AG20443 (cell line): ENCODE results near the gene TRPC4AP.

Source experiments
- DNase-seq: peaks from one replicate; pipeline ENCODE4 v3.0.0; 2012; ENCODE audit warnings: low spot score, mixed read lengths

The TRPC4AP gene

GRCh38 chr20:34970193-34970840 lies 122.3 kb downstream of the TRPC4AP start:
- DNase-seq = no peak

DNA sequence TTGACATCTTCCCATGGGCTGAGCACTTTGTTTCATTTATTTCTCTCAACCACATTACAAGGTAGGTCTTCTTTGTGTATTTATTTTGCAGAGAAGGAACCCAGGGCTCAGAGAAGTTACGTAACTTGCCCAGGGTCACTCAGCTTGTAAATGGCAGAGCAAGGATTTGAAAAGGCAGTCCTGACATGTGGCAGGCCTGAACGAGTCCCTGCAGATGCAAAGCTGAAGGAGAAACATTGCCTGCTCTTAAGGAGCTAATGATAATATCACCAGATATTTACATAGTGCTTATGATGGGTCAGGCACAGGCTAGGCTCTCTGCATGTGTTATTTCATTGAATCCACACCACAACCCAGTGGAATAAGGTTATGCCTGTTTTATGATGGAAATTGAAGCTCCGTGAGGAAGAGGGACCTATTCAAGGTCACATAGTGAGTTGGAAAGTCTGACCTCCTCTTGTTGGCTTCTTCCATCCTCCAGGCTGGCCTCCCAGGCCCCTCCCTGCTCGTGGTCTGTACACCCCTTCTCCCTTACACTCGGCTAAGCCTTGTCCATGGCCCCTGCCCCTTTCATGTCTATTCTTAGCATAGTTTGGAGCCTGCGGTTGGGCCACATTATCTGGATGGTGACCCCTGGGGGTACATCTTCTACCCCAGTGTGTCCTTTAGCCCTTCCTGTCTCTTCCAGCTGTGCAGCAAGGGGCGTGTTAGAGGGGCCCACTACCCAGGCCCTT lies 124.4 kb downstream of the TRPC4AP start:
- no peak for DNase-seq

DNA sequence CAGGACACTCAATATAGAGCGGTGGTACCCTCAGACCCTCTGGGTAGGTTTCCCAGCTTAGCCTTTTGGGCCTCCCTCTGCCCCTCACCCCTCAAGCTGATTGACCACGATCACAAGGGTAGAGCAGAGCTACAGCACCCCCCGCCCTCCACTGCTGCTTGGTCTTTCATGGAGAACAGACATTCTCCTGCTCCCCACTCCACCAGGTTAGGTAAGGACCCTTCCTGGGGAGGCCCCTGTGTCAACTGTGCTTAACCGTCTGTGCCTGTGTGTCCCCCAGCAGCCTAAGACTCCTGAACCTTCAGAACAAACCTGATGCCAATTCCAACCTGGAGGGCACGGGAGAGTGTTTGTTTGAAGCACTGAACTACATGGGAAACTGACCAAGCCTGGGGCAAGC lies 125.2 kb downstream of the TRPC4AP start:
- no peak for DNase-seq

GRCh38 chr20:34965051-34965450 lies 127.6 kb downstream of the TRPC4AP start:
- DNase-seq = no peak

- no peak for DNase-seq
Measured at GRCh38 chr20:34964486-34964885, 128.1 kb downstream of the TRPC4AP start.

DNA sequence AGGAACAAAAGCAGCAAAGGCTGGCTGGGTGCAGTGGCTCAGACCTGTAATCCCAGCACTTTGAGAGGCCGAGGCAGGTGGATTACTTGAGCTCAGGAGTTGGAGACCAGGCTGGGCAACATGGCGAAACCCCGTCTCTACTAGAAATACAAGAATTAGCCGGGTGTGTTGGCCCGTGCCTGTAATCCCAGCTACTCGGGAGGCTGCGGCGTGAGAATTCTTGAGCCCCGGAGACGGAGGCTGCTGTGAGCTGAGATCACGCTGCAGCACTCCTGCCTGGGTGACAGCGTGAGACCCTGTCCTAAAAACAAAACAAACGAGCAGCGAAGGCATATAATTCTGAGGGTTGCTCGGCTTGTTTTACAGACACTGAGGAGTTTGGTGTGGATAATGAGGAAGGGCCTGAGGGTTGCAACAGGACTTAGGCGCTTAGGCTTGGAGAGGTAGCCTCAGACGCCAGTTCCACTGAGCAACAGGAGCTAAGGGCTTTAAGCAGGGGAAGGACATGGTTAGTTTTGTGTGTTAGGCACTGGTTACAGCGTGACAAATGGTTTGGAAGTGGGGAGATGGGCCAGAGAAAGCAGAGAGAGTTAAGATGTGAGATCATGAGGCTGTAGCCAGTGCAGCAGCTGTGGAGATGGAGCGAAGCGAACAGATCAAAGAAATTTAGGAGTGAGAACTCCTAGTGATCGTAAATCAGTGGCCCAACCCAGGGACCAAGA lies 135.7 kb downstream of the TRPC4AP start:
- no peak for DNase-seq

DNA sequence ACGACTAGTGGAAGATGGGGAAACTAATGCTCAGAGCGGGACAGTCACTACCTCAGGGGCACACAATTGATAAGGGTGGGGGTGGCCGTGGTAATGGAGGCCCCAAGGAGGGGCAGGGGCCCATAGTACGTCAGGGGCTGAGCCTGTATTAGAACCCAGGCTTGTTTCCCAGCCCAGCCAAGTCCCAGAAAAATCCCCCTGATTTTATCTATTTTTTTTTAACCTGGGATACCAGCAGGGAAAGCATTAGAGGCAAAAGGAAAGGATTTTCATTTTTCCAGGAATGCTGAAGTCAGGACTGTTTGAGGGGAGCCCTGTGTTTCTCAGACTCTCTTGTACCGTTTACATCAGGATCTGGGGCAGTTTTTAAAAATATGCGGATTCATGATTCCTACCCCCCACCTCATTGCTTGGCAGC lies 136.6 kb downstream of the TRPC4AP start:
- DNase-seq = no peak

DNA sequence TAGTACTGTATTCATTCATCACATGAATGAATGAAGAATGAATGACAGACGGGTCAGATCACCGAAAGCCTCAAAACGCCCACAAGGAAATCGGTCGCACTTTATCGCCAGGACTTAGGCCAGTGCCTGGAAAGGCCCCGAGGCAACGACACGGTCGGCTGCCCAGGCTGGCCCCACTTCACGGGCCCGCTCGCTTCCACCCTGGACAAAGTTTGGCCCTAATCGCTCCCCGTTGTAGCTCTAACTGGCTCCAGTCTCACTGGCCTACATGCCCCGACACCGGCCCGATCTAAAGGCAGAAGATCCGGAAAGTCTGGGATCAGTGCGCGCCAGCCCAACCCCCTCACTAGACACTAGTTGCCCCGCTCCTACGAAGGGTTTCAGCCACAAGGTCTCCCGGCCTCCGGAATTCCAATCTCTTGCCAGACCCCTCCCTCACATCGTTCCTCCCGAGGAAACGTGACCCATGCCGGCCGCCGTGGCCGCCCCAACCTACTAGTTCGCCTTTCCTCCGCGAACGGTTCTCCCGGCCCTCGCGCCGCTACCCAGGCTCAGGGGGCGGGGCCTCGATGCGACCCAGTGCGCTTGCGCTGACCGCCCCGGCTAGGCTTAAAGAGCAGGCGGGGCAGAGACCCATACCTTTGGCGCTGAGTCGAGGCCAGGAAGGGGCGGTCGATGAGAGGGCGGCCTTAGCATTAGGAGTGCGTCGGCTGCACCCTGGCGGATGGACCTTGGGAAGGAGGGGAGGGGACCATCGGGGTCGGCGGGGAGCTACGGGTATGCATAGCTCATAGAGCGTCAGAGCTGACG lies 137.2 kb downstream of the TRPC4AP start, which contains the start of the genes GSS and MYH7B:
TSS of gene GSS (minus strand) at position 576 of the 810 bp plus-strand sequence. CDS start 3,954 bp downstream, outside the sequence.
TSS of gene MYH7B (plus strand) at position 638 of the 810 bp plus-strand sequence. CDS start 22,138 bp downstream, outside the sequence.
- peak; percentile 99 for DNase-seq

DNA sequence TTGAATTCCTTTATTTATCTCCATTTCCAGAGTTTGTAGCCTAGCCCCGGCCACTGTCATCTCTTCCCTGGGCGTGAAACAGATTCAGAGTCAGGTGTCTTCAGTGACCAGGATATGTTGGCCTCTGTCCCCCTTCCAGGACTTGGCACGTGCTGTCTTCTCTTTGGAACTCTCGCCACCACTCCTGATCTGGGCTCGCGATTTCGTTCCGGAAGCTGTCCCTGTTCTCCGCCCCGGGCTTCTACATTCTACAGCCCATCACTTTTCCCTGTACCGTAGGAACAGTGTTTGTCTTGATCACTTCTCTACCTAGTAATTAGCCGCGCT lies 137.7 kb downstream of the TRPC4AP start:
- DNase-seq = peak; percentile 65

DNA sequence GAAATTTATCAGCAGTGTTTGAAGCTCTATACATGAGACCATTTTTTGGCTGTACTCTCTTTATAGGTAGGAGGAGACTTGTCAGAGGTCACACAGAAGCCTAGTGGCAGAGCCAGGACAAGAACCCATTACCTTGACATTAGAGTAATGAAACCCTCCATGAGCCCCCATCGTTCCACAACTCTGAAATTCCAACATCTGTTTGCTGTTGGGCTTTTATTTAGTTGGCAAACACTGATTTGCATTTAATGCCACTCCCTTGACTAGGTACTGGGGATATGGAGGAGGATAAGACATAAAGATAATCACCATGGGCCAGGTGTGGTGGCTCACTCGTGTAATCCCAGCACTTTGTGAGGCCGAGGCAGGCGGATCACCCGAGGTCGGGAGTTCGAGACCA lies 138.6 kb downstream of the TRPC4AP start:
- no peak for DNase-seq

DNA sequence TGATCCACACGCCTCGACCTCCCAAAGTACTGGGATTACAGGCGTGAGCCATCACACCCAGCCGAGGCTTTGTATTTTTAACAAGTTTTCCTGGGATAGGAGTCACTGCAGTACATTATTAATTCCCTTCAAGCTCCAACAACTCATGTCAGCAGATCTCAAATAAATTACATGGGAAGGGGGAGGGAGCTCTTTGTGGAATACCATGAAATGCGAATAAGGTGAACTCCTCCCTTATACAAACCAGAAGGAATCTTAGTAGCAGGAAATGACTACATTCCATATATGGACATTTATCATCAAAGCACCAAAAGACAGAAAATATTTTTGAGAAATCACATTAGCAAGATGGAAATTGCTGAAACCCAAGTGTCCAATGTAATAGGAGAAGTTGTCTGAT lies 139.9 kb downstream of the TRPC4AP start:
- no peak for DNase-seq
